Prostate gland (tissue), 2 donors: ENCODE results near the gene EIPR1.

Source experiments
- CTCF ChIP-seq, 4 experiments: fragments of 200-600 bp in 2 of 4; fragments of 450-650 bp in 2 of 4; sonication (generic) in 2 of 4; IDR thresholded peaks; 1 replicate in 3 of 4; 2 replicates in 1 of 4; pipeline ENCODE4 v1.5.1; 2016 to 2019; ENCODE audit warnings: antibody characterized with exemption in 4 of 4, mild to moderate bottlenecking in 2 of 4, moderate library complexity in 2 of 4
- POLR2A ChIP-seq: fragments of 450-650 bp; IDR thresholded peaks from one replicate; pipeline ENCODE4 v1.6.1; 2016; ENCODE audit warnings: antibody characterized with exemption, mild to moderate bottlenecking
- POLR2AphosphoS5 ChIP-seq: sonication (generic); formaldehyde crosslinking; IDR thresholded peaks from one replicate; pipeline ENCODE4 v1.6.1; 2017; ENCODE audit warnings: antibody characterized with exemption

- TF ChIP-seq CTCF (IDR thresholded peaks at IDR 0.05) (no peak), POLR2AphosphoS5 (no peak), POLR2A (no peak)
Measured at GRCh38 chr2:3355951-3356569, 21.6 kb downstream of the EIPR1 start.
